Neural cell (in vitro differentiated cells): ENCODE data around the gene RFX7. TPM values are rescaled to one million over a fixed set of nuclear protein-coding genes. Genes with fewer than 3 reads are reported as not detected.

ENCODE experiments used
- H2AFZ ChIP-seq: fragments of 200-600, 300-800 bp; sonication (generic), shearing (Covaris generic); 2 replicates; pipeline ENCODE4 v1.6.0; 2014; ENCODE audit warnings: low read depth, mild to moderate bottlenecking, antibody characterized with exemption, low read length, moderate library complexity
- H3F3A ChIP-seq: fragments of 200-600 bp; shearing (Covaris generic); 2 replicates; pipeline ENCODE4 v1.6.1; 2016; ENCODE audit warnings: mild to moderate bottlenecking, moderate library complexity, mixed read lengths, antibody characterized with exemption, low read length; ENCODE audit not compliant: insufficient read depth, poor library complexity, severe bottlenecking
- H3K27ac ChIP-seq: fragments of 200-600, 300-800 bp; sonication (generic), shearing (Covaris generic); 2 replicates; pipeline ENCODE4 v1.5.1; 2014; ENCODE audit warnings: mild to moderate bottlenecking, low read length, moderate library complexity
- H3K27me3 ChIP-seq: fragments of 300-800, 200-600 bp; sonication (generic), shearing (Covaris generic); 2 replicates; pipeline ENCODE4 v1.6.0; 2014; ENCODE audit warnings: mild to moderate bottlenecking, low read depth, low read length, moderate library complexity; ENCODE audit not compliant: insufficient read depth
- H3K36me3 ChIP-seq: fragments of 300-800, 200-600 bp; sonication (generic), shearing (Covaris generic); 2 replicates; pipeline ENCODE4 v1.5.1; 2014; ENCODE audit warnings: mild to moderate bottlenecking, antibody characterized with exemption, low read length, moderate library complexity; ENCODE audit not compliant: insufficient read depth
- H3K4me2 ChIP-seq: fragments of 300-800, 200-600 bp; sonication (generic), shearing (Covaris generic); 2 replicates; pipeline ENCODE4 v1.6.0; 2014; ENCODE audit warnings: mild to moderate bottlenecking, low read length
- H3K4me3 ChIP-seq: fragments of 300-800, 200-600 bp; sonication (generic), shearing (Covaris generic); 2 replicates; pipeline ENCODE4 v1.5.1; 2014; ENCODE audit warnings: mild to moderate bottlenecking, low read length, moderate library complexity
- H3K79me2 ChIP-seq: fragments of 200-600 bp; shearing (Covaris generic); replicated peaks from 2 replicates; pipeline ENCODE4 v1.6.0; 2014; ENCODE audit warnings: mild to moderate bottlenecking, low read length, moderate library complexity; ENCODE audit not compliant: insufficient read depth
- H3K9ac ChIP-seq: fragments of 300-800, 200-600 bp; sonication (generic), shearing (Covaris generic); 2 replicates; pipeline ENCODE4 v1.6.1; 2016; ENCODE audit warnings: mild to moderate bottlenecking, low read length, mixed read lengths
- H3K9me2 ChIP-seq: fragments of 200-600 bp; shearing (Covaris generic); 2 replicates; pipeline ENCODE4 v1.6.1; 2016; ENCODE audit warnings: mild to moderate bottlenecking, low read length, mixed read lengths; ENCODE audit not compliant: insufficient read depth
- H3K9me3 ChIP-seq: fragments of 200-600, 300-800 bp; sonication (generic), shearing (Covaris generic); 2 replicates; pipeline ENCODE4 v1.6.1; 2016; ENCODE audit warnings: mild to moderate bottlenecking, mixed run types, low read length, moderate library complexity, mixed read lengths
- H4K20me1 ChIP-seq: fragments of 200-600 bp; shearing (Covaris generic); 2 replicates; pipeline ENCODE4 v1.6.1; 2016; ENCODE audit warnings: mild to moderate bottlenecking, mixed run types; ENCODE audit not compliant: insufficient read depth
- EP300 ChIP-seq: fragments of 450-650 bp; conservative IDR thresholded peaks from 2 replicates; pipeline ENCODE4 v1.6.1; 2014; ENCODE audit warnings: antibody characterized with exemption, mild to moderate bottlenecking, moderate library complexity; ENCODE audit not compliant: poor library complexity, severe bottlenecking
- EZH2 ChIP-seq: fragments of 200-600, 300-800 bp; shearing (Covaris generic), sonication (generic); IDR thresholded peaks from 2 replicates; pipeline ENCODE4 v1.6.1; 2014; ENCODE audit warnings: antibody characterized with exemption, low read length, borderline replicate concordance, mild to moderate bottlenecking; ENCODE audit not compliant: insufficient read depth, poor library complexity, severe bottlenecking
- MXI1 ChIP-seq: fragments of 450-650 bp; conservative IDR thresholded peaks from 2 replicates; pipeline ENCODE4 v1.6.1; 2014; ENCODE audit warnings: antibody characterized with exemption, mild to moderate bottlenecking; ENCODE audit not compliant: poor library complexity, severe bottlenecking
- POLR2AphosphoS5 ChIP-seq: IDR thresholded peaks from 2 replicates; pipeline ENCODE4 v1.6.1; 2012
- RAD21 ChIP-seq: fragments of 450-650 bp; conservative IDR thresholded peaks from 2 replicates; pipeline ENCODE4 v1.6.1; 2014; ENCODE audit warnings: antibody characterized with exemption, mild to moderate bottlenecking, moderate library complexity
- SMC3 ChIP-seq: fragments of 450-650 bp; conservative IDR thresholded peaks from 2 replicates; pipeline ENCODE4 v1.6.1; 2014; ENCODE audit warnings: antibody characterized with exemption, mild to moderate bottlenecking, moderate library complexity; ENCODE audit not compliant: poor library complexity
- TAF1 ChIP-seq: IDR thresholded peaks from 2 replicates; pipeline ENCODE4 v1.6.1; 2012; ENCODE audit warnings: low read depth
- polyA plus RNA-seq: library from polyadenylated mRNA; depleted of rRNA; stranded (reverse); fragments of >200 nt; gene quantifications from 2 replicates; pipeline ENCODE4 v1.2.3, GENCODE V29; 2014
- TF ChIP-seq, protein P1 (sequence below): fragments of 450-650 bp; IDR thresholded peaks from 2 replicates; pipeline ENCODE4 v1.5.1; 2014; ENCODE audit warnings: antibody characterized with exemption, mild to moderate bottlenecking, moderate library complexity; ENCODE audit not compliant: poor library complexity, severe bottlenecking
- TF ChIP-seq, protein P2 (sequence below): IDR thresholded peaks from 2 replicates; pipeline ENCODE4 v1.6.1; 2012; ENCODE audit warnings: borderline replicate concordance

Gene RFX7
- polyA plus RNA-seq, 1 donor from 2014 or later = 12.9 TPM

DNA sequence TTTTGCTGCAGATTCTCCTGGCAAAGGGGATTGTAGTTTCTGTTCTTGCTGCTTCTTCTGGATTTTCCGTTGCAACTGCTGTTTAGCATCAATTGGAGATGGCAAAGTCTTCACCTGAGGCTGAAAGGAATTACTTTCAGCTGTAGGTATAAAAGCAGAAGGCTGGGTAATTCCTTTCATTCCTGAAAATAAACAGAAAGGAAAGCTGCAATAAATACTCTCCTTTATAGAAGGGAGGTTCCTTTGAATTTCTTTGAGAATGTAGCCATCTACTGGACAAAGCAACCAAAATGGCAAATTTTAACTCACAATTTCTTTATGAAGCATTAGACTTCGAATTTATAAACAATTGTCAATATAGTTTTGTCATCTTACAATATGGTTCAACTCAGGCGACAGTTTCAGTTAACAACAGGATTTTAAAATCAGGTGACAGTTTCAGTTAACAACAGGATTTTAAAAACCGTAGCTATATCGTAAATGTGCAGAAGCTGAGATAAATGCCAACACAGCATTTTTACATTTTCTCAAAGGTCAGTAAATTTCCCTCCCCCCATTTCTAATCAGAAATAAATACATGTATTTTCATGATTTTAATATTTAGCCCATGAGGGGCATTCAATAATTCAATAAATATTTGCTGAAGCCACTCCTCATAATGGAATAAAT is 145.3 kb downstream of the RFX7 start:
- H3K4me3 ChIP-seq = no peak overlapping the region
- no peaks in the 10 kb centered on the region for H3F3A ChIP-seq
- H3K27me3 ChIP-seq = no peaks in the 10 kb centered on the region
- no peaks in the 10 kb centered on the region for H3K79me2 ChIP-seq
- TF ChIP-seq POLR2AphosphoS5 (no peak), TAF1 (no peak), MXI1 (no peak), RAD21 (no peak), EP300 (no peak)
- TF ChIP-seq, protein P1, sequence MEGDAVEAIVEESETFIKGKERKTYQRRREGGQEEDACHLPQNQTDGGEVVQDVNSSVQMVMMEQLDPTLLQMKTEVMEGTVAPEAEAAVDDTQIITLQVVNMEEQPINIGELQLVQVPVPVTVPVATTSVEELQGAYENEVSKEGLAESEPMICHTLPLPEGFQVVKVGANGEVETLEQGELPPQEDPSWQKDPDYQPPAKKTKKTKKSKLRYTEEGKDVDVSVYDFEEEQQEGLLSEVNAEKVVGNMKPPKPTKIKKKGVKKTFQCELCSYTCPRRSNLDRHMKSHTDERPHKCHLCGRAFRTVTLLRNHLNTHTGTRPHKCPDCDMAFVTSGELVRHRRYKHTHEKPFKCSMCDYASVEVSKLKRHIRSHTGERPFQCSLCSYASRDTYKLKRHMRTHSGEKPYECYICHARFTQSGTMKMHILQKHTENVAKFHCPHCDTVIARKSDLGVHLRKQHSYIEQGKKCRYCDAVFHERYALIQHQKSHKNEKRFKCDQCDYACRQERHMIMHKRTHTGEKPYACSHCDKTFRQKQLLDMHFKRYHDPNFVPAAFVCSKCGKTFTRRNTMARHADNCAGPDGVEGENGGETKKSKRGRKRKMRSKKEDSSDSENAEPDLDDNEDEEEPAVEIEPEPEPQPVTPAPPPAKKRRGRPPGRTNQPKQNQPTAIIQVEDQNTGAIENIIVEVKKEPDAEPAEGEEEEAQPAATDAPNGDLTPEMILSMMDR = peak; percentile 13
- TF ChIP-seq, protein P2, sequence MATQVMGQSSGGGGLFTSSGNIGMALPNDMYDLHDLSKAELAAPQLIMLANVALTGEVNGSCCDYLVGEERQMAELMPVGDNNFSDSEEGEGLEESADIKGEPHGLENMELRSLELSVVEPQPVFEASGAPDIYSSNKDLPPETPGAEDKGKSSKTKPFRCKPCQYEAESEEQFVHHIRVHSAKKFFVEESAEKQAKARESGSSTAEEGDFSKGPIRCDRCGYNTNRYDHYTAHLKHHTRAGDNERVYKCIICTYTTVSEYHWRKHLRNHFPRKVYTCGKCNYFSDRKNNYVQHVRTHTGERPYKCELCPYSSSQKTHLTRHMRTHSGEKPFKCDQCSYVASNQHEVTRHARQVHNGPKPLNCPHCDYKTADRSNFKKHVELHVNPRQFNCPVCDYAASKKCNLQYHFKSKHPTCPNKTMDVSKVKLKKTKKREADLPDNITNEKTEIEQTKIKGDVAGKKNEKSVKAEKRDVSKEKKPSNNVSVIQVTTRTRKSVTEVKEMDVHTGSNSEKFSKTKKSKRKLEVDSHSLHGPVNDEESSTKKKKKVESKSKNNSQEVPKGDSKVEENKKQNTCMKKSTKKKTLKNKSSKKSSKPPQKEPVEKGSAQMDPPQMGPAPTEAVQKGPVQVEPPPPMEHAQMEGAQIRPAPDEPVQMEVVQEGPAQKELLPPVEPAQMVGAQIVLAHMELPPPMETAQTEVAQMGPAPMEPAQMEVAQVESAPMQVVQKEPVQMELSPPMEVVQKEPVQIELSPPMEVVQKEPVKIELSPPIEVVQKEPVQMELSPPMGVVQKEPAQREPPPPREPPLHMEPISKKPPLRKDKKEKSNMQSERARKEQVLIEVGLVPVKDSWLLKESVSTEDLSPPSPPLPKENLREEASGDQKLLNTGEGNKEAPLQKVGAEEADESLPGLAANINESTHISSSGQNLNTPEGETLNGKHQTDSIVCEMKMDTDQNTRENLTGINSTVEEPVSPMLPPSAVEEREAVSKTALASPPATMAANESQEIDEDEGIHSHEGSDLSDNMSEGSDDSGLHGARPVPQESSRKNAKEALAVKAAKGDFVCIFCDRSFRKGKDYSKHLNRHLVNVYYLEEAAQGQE = no peak
- no peaks in the 10 kb centered on the region for H4K20me1 ChIP-seq
- no peaks in the 10 kb centered on the region for H3K9me2 ChIP-seq
- no peaks in the 10 kb centered on the region for H3K9me3 ChIP-seq
- peaks cover 12% of the 10 kb centered on the region for H3K36me3 ChIP-seq
- no peak overlapping the region for H3K27ac ChIP-seq
- no peak overlapping the region for H3K9ac ChIP-seq
- no peak overlapping the region for H3K4me2 ChIP-seq
- no peak overlapping the region for H2AFZ ChIP-seq

DNA sequence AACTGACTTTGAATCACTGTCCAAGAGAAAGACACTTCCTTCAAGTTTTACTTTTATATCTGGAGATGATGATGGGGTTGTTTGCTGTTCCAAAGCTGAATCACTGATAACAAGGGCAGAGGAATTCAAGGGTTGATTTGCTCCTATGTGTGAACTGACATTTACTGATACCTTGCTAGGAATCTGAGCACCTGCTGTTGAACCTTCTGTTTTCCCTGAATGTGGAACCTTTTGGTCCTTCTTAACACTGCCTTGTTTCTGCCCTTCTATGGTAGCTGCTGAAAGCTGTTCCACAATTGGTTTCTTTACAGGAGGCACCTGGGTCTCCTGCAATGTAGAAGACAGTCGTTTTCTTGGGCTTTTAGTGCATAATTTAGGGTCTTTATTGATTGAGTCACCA is 148.3 kb downstream of the RFX7 start:
- H3K9ac ChIP-seq = no peak overlapping the region
- no peaks in the 10 kb centered on the region for H4K20me1 ChIP-seq
- no peak overlapping the region for H3K27ac ChIP-seq
- H3K9me2 ChIP-seq = no peaks in the 10 kb centered on the region
- no peak overlapping the region for H2AFZ ChIP-seq
- no peaks in the 10 kb centered on the region for H3K79me2 ChIP-seq
- H3K9me3 ChIP-seq = no peaks in the 10 kb centered on the region
- H3K36me3 ChIP-seq = peaks cover 19% of the 10 kb centered on the region
- no peaks in the 10 kb centered on the region for H3F3A ChIP-seq
- no peak for TF ChIP-seq EZH2
- no peak for TF ChIP-seq MXI1
- no peak for TF ChIP-seq TAF1
- TF ChIP-seq RAD21 = no peak
- TF ChIP-seq, protein P1 = no peak
- TF ChIP-seq SMC3 = no peak
- no peak for TF ChIP-seq POLR2AphosphoS5
- TF ChIP-seq EP300 = no peak
- TF ChIP-seq, protein P2 = no peak
- no peak overlapping the region for H3K4me3 ChIP-seq
- H3K4me2 ChIP-seq = no peak overlapping the region
- no peaks in the 10 kb centered on the region for H3K27me3 ChIP-seq
